ENCODE data around the gene C17orf113.

C17orf113 gene

DNA sequence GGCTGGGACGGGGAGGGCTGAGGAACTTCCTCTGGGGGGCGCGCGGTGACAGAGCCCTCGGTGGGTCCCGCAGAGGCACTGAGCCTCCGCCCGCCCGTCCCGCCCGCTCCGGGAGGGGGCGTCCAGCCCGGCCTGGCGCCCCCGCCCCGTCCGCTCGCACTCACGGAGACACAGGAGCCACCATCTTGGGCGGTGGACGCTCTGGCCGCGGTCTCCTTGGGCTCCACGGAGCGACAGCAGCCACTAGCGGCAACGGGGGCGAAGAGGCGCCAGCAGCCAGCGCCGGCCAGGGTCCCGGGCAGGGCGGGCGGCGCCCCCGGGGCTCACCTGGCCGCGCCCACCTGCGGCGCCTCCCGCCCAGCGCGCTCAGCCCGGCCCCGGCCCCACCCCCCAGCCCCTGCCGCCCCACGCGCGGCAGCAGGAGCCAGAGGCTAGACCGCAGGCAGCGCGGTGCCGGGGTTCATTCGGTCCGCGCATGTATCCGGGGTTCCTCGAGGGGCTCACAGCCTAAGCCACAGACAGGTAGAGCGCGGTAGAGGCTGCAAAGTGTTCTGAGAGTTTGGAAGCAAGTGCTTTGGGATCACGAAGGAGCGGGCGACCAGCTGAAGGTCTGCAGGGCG is at the start of gene C17orf113:
TSS of gene C17orf113 (minus strand) at position 209 of the 620 bp plus-strand sequence. CDS start 7,225 bp downstream, outside the sequence.
- peak; percentile 16 for DNase-seq

DNA sequence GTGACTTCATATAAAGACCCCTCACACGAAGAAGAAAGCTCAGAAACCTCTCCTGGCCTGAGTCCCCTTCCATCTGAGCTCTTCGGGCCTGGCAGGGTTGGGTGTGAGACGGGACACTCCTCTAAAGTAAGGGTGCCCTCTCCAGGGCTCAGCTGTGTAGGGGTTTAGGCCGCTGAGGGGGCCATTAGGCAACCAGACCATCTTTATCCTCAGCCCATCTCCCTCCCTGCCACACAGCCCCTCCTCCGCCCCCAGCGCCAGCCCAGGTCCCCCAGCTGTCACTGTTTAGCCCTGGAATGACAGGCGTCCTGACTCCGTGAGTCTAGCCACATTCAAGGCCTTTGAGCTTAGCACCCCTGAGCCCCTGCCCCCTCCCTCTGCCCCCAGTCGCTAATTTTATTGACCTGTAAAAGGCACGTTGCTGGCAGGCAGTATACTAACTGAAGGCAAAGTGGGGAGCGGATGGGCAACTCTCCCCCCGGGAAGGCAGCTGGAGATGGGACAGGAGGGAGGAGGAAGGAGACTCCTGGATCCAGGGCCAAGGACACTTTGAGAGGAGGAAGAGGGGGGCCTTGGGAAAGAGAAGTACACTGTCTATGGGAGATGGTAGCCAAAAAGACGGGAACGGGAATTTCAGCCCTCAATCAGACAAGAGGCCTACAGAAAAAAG is 48.5 kb upstream of the C17orf113 start:
- DNase-seq = no peak

DNA sequence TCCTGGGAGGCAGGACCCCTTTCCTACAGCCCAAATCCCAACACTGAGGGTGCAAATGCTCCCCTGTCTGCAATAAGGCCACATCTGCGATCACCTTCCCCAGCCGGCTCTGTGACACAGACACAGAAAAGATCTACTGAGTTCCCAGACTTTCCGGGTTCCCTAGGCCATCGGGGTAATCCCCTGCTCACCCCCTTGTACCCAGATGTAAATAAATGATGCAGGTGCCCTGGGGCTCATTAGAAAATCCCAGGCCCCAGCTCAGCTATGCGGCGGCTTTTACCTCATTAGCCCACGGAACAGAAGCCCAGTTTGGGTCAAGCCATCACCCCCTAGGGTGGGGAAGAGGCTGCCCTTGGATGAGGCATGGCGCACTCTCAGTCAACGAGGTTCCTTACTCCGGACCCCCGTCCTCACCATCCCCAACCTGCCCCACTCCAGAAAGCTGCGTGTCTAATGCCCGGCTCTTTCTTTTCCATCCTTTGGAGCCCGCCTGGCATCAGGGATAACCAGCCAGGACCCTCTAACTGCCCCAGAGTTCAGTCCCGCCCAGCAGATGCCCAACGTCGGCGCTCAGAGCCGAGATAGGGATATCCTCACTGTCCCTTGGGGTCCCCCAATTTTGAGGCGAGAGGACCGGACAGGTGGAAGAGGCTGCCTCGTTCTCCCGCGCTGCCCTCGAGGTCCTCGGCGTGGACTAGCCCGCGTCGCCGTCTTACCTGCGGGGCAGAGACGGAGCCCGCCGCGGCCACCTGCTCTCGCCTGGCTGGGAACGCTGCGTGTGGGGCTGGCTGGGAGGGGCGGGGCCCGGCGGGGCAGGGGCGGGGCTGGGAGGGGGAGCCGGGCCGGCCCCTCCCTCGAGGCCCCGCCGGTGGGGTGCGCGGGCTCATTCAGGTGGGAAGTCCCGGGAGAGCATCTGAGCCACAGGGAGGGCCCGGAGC is 47.6 kb upstream of the C17orf113 start, which contains the start of gene ZNF385C:
TSS of gene ZNF385C (minus strand) at position 783 of the 941 bp plus-strand sequence. CDS start 35,417 bp downstream, outside the sequence.
- no peak for DNase-seq

DNA sequence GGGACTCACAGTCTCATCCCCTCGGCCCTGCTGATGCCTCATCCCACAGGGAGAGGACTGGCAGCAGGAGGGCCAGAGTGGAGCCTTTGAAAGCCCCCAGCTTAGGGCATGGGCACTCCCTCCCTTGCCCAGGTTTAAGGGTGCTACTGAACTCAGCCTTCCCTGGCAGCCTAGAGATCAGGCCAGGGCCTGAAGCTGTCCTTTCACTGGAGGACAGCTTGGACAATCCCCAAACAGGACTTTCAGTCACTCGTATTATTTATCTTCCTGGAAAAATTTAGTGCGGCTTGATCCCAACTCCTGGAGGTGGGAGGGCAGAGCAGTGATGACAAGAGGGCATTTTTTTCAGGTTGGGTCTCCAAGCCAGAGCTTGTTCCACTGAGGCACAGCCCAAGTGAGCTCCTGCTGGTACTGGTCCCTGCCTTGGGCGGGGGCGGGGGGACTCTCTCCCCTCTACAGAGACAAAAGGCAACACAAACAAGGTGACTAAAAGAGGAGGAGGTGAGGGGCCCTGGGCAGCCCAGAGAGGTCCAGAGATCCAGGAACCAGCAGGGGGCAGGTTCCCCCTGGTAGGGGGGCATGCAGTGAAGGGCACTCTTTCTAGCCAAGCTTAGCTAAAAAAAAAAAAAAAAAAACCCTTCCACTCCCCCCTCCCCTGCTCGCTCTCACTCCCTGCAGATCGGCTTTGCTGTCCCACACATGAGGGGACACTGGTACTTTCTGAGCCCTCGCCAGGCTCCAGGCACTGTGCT is 46.1 kb upstream of the C17orf113 start:
- DNase-seq = no peak

DNA sequence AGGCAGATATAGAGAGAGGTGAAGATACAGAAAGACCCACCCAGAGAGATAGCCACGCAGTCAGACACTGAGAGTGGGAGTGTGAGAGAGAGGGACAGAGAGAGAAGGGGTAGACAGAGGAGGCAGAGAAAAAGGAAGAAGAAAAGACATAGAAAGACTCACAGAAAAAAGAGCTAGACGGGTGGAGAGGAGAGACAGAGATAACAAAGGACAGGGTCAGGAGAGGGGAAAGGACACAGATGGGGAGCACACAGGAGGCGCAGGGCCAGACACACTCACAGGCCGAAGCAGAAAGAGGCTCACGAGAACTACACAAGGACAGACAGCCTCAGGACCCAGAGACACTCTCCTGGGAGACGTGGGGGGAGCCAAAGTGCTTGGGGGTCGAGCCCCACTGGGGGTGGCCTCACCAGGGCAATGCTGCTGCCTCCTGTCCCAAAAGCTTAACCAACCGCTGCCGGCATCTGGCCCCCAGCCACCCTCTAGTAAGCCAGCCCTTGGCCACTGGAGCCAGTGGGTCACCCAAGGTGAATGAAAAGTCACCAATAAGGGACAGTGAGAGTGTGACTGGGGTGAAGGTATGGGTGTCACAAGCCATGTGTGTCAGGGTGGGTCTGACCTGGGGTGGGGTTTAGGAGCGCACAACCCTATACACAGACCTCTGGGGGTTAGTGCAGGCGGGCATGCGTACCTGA is 44.1 kb upstream of the C17orf113 start:
- DNase-seq = no peak

DNA sequence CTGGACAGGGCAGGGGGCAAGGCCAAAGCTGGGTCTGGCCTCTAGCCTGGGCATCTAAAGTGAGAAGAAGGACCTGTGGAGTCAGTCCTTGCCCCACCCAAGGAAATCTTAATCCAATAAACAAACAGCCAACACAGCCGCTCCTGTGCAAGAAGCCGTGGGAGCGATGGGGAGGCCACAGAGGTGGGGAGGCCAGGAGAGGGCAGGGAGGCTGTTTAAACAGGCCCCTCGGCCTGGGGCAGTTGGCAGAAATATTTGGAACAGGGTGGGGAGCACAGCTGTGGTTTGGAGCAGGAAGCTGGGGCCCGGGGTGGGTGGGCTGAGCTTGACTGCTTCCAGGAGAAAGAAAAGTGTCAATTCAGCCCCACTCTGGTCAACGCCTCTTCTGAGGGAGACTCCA is 42.5 kb upstream of the C17orf113 start:
- no peak for DNase-seq

DNA sequence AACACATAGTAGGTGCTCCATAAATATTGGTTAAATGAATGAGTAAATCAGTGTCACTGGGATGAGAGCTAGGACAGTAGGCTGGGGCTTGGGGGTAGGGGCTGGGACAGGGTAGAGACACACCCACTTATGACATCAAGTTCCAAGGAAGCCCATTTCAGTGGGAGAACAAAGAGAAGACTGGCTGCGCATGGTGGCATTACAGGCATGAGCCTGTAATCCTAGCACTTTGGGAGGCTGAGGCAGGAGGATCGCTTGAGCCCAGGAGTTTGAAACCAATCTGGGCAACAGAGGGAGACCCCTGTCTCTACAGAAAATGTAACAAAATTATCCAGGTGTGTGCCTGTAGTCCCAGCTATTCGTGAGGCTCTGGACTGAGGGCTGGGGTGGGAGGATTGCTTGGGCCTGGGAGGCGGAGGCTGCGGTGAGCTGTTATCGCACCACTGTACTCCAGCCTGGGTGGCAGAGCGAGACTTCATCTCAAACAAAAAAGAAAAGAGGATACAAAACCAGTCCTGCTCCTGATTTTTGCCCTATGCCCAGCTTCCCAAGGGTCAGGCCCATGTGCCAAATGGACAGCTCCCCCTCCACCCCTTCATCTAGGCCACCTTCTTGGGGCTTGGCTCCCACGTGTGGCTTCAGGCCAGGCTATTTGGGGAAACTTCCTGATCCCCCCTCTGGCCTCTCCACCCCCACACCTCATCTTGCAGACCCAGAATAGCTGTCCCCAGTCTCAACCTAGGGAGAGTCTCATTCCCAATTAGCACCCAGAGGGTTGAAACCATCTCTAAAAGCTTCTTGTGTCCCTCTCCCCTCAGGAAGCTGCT is 40.8 kb upstream of the C17orf113 start:
- DNase-seq = no peak

DNA sequence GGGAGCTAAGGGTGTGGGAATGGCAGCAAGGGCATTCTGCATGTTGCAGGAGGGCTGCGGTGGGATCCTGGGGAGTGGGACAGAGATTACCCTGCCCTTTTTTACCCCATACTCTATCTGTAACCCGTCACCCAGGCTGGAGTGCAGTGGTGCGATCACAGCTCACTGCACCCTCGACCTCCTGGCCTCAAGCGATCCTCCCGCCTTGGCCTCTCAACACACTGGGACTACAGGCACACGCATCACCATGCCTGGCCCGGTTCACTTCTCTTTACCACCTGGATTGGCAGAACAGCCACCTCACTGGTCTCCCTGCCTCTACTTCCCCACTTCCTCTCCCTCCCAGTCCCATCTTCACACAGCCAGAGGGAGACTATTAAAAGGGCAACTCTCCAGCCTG is 38.3 kb upstream of the C17orf113 start:
- DNase-seq = no peak

DNA sequence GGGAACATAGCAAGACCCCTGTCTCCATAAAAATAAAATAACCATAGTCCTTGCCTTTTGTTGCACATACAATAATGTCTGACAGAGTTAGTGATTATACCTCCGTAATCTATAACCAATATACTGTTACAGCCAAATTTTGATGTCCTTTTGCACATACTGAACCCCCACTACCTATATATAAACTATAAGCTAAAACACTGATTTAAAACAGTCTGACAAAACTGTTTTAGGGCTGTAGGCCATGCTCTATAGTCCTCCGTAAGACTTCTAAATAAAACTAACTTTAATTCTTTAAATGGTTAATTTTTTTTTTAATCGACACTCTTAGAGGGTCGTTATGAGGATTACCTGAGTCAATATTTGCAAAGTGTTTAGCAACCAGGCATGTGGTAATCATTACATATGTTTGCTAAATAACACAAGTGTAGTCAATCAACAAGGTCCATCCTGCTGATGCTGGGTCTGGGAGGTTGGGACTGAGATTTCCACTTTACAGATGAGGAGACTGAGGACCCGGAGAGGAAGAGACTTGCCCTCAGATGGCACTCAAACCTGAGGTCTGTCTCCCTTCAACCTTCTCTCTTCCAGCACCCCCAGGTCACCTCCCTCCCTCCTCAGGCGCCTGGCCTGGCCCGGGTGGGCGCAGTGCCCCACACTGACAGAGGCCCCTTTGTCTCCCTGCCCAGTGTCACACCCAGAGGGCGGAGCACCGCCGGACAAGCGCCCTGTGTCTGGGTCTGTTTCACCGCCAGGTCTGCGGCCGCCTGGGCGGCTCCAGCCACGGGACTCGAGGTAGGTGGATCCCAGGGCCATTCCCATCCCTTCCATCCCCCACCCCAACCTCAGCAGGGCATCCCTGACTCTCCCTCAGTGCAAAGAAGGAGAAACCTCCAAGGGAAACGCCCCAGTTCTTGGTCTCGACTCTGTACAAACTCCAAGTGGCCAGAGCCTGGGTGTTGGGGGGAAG is 37.6 kb upstream of the C17orf113 start:
- no peak for DNase-seq

DNA sequence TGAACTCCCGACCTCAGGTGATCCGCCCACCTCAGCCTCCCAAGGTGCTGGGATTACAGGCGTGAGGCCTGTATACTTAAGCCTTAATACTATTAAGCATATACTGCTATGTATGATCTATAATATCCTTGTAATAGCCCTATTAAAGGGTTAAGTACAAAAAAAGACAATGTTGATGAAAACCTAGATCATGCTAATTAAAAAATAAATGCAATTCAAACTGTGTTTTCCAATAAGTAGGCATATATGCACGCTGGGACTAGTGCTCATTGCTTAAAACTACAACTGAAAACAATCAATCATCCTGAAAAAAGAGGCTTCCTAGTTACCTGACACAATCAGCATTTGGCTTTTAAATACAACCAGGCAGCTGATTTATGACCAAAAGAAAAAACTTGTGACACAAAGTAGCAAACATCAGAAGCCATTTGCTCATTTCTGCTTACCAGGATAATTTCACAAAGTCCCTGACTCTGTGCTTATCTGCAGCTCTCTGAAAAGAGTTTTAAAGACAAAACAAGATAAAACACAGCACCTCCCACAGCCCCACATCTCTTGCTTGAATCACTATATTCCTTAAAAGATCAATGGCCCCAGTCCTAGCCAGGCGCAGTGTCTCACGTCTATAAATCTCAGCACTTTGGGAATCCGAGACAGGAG is 36.8 kb upstream of the C17orf113 start:
- no peak for DNase-seq

DNA sequence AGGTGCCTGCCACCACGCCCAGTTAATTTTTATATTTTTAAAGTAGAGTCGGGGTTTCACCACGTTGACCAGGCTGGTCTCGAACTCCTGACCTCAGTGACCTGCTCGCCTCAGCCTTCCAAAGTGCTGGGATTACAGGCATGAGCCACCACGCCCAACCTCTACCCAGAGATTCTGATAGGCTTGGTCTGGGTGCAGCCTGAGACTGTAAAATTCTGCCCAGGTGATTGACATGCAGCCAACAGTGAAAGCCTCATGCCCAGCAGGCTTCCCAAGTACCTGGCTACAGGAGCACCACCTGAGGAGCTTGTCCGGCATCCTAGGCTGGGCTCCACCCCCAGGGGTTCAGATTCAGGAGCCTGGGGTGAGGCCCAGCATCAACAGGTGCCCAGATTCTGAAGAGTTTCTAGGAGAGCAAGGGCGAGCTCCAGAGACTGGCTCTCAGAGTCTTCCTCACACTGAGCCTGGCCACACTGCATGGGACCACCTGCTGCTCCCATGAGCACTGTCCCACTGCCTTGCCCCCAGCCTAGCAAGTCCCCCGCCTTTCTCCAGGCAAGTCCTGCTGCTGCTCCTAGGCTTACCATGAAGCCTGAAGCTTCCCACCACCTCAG is 31.2 kb upstream of the C17orf113 start:
- DNase-seq = no peak

DNA sequence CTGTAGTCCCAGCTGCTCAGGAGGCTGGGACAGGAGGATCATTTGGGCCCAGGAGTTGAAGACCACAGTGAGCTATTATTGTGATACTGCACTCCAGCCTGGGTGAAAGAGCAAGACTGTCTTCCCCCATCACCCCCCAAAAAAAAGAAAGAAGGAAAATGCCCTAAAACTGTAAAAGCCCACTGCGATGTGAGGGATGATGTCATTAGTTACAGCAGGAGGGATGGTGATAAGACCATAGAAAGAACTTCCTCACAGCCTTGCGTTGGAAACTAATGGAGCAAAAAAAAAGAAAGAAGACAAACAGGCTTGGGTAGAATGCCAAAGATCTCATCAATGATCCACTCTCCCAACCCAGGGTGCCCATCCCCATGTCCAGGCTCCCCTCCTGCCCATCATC is 29.1 kb upstream of the C17orf113 start:
- DNase-seq = no peak

DNA sequence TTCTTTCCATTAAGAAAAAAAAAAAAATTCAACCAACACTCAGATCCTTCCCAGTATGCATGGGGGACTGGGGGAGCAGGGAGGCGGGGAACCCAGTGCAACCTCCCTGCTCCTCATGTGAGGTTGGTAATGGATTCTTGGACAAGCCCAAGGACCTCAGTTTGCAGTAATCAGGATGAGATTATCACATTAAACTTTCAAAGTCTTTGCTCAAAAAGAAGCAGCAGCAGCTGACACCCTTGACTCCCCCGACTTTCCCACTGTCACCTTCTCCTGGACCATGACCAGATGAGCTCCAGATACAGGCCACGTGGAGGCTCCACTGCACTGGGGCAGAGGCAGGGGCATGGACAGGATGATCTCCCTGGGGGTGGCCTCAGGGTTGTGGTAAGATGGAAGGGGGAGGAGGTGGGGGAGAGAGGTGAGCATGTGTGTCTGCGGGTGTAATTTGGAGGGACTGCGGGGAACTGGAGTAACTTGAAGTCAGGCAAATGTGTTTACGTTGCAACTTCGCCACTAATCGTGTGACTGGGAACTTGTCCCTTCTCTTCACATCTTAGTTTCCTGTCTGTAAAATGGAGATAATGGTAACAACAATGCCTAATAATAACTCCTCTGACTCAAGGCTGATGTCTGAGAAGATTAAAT is 28.1 kb upstream of the C17orf113 start:
- no peak for DNase-seq

DNA sequence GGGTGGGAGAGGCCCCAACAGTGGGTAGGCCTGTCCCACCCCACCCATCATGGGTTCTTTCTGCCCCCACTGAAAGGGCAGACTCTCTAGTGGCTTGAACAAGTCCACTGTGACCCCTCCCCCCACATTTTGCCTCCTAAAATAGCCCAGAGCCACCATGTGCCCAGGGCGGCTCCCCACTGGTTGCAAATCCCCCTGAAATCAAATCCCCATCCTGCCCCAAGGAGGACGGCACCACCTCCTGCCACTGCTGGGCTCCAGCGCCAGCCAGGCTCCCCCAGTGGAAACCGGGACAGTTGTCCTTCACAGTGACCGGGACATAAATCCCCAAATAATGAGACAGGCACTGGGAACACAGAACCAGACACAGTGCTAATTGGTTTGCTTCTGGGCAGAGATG is 27.4 kb upstream of the C17orf113 start:
- DNase-seq = no peak

DNA sequence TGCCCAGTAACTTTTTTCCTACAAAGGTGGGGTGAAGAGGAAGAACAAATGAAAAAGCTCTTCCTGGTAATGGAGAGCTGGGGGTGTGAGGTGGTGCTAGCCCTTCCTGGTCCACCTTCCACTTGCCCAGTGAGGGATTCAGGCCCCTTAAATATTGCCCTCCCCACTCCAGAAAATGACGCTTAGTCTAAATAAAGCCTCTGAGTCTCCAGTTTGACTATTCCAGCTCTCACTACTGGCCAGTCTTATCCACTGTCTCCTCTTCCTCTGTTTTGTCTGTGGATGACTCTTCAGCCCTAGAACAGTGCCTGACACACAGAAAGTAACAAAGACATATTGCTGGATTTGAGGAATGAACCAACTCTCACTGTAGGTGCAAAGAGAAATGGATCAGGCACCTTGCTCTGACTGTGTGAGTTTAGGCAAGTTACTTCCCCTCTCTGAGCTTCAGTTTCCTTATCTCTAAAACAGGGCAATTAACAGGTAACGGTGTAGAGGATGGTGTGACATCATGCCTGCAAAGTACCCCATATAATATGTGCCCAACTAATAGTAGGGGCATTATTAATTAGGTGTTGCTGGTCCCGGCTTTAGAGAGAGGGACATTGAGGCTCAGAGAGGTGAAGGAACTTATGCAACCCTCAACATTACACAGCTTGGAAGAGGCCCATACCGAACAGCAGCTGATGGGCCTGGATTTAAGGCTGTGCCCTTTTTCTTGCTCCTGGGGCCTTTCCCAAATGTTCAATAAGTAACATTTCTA is 26.6 kb upstream of the C17orf113 start:
- no peak for DNase-seq

DNA sequence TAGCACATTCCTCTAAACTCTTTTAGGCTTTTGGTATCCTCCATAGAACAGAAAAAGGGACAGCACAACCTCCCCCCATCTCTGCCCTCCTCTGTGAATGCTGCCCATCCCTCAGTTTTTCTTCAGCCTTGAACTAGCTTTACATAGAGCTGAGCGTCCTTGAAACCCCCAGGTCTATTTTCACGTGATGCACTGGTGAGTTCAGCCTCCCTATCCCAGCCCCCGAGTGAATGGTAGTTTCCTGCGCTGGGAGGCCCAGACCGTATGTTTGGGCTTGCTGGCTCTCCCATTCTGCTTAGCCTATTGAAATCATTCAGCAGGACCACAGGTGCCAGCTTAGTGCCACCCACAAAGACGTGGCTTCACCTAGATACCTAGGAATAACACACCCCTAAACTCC is 25.4 kb upstream of the C17orf113 start:
- no peak for DNase-seq

DNA sequence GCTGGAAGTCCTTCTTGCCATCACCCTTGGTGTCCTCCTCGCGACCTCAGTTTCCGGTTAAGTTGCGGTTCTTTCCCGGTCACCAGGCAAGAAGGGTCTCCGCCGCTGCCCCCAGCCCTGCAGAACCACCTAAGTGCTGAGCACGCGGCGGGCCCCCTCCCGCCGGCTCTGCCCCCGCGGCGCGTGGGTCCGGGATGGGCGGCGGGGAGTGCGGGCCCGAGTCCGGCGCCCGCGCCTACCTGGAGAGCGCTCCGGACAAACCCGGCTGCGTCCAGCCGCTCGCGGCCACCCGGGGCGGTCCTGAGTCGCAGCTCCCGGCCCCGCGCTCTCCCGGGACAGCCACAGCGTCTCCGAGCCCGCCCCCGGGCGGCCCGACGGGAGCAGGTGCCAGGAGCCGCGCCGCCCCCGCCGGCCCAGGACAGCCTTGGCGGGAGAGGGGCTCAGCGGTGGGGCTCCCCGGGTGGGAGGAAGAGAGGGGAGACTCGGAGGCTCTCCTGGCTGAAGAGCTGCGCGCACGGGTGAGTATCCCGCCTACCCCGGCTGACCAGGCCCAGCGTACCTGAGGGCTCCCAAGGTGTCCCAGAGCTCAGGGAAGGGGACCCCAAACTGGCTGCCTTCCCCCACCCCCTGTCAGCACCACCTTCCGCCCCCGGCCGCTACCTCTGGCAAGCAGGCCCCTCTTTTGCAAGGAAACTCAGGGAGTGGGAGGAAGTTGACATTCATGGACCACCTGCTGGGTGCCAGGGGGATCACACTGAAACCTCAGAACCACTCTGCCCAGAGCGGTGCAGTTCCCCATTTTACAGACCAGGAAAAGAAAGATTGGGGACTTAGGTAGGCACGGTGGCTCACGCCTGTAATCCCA is 22.2 kb upstream of the C17orf113 start:
- peak; percentile 5 for DNase-seq

Measured in MV-4-11 (cell line).